Ammon's horn (tissue), 1 donor: ENCODE data around the gene AK3.

ENCODE experiments used
- DNase-seq: peaks from one replicate; pipeline ENCODE4 v3.0.0-alpha.2; 2016; ENCODE audit warnings: low spot score

The AK3 gene

GRCh38 chr9:4706021-4706420 is 35.0 kb downstream of the AK3 start:
- DNase-seq, result no peak

DNA sequence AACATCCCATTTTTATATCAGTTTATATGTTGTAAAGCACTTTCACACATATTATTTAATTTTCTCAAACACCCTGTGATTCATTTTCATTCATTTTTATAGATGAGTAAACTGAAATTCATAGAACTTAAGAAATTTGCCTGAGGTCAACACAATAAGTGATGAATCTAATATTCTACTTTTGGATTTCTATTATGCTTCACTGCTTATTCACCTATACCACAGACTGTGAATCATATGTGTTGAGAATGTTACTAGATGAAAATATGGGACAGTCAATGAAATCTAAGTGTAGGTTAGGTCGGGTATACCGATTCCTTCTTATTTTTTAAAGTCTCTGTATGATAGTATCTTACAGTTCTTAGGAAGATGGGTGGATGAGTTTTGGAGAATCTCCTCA is 36.9 kb downstream of the AK3 start:
- DNase-seq, result no peak

- no peak for DNase-seq
These were observed 39.5 kb downstream of the AK3 start for GRCh38 chr9:4701526-4701925.

- DNase-seq, result no peak
These were observed 40.1 kb downstream of the AK3 start for GRCh38 chr9:4700932-4701331.

GRCh38 chr9:4700091-4700490 is 40.9 kb downstream of the AK3 start:
- no peak for DNase-seq

- no peak for DNase-seq
These were observed 49.2 kb downstream of the AK3 start for GRCh38 chr9:4691795-4692194.

DNA sequence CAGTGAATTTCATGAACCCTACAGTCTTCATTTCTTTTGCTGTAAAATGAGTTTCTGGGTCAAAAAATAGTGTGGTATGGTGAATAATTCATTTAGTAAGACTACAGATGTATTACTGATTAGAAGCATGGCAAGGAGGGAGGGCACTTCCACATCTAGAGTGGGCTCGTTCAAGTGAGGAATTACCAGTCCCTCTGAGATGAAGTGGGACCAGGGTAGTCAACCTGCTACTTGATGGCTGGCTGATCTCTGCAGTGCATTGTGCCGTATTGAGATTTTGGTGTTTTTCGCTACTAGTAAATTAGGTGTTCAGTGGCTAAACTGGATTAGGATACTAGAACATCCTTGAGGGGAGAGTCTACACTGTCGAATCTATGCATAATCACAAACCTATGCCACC is 50.9 kb downstream of the AK3 start:
- DNase-seq, result no peak

DNA sequence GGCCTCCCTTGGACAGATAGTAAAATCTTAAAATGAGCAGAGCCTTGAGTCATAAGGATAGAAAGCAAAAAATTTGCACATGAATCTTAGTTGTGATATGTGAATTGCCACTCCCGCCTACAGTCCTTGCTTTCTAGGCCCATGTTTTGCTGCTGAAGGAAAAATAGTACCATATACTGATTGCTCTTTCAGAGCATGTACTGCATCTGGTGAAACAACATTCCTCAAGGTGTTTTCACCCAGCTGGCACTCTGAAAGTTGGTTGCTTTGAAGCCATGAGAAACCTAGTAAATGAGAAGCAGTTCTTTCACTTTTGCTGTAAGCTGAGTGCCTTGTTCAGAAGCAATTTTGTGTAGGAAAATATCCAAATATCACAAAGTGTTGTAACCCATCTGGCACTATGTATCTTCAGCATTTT is 51.3 kb downstream of the AK3 start:
- DNase-seq, result no peak

GRCh38 chr9:4689021-4689420 is 52.0 kb downstream of the AK3 start:
- no peak for DNase-seq

DNA sequence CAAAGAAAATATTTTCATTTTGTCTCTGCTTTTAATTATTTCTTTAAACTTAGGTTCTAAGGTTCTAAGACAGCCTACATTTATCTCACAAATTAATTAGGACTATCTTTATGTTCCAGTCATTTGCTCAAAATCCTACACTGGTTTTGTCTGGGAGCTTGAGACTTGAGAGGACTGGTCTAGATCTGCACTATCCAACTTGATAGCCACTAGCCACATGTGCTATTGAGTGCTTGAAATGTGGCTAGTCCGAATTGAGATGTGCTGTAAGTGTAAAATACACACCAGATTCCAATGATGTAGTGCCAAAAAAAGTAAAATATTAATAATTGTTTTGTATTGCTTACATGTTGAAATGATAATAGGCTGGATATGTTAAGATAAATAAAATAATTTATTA is 54.4 kb downstream of the AK3 start:
- no peak for DNase-seq

DNA sequence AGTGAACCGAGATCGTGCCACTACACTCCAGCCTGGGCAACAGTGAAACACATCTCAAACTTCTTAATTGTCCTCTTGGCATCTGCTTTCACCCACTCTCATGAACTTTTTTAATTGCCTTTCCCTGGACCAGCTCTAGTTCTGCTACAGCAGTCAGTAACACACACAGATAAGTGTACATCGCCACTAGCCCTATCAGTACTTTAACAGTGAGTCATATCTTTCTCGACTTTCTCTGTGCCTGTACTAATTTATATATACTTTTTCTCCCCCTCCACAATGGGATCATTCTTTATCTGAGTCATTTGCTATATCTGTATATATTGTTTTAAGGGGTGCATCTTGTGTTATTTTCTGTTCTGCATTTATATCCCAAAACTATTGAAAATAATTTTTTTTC is 54.9 kb downstream of the AK3 start:
- no peak for DNase-seq

- no peak for DNase-seq
These were observed 56.2 kb downstream of the AK3 start for GRCh38 chr9:4684820-4685219.

DNA sequence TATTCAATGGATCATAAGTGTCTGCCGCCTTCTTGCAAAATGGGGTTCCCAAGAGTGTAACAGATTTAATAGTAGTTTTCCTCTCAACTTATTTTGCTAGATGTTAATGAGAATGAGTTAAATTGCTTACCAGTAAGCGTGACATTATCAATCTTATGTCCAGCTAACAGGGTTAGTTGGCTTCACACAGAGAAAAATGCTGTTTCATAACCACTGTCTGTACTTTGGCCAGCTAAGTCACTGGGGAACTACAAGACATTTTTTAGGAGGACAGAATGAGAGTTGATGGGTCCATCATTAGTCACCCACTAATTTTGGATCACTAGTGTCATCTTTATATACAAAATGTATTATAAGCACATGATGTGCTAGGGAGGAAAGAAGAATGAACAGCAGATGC is 60.3 kb downstream of the AK3 start:
- no peak for DNase-seq

GRCh38 chr9:4680173-4680525 is 60.9 kb downstream of the AK3 start:
- DNase-seq, result peak; percentile 30

DNA sequence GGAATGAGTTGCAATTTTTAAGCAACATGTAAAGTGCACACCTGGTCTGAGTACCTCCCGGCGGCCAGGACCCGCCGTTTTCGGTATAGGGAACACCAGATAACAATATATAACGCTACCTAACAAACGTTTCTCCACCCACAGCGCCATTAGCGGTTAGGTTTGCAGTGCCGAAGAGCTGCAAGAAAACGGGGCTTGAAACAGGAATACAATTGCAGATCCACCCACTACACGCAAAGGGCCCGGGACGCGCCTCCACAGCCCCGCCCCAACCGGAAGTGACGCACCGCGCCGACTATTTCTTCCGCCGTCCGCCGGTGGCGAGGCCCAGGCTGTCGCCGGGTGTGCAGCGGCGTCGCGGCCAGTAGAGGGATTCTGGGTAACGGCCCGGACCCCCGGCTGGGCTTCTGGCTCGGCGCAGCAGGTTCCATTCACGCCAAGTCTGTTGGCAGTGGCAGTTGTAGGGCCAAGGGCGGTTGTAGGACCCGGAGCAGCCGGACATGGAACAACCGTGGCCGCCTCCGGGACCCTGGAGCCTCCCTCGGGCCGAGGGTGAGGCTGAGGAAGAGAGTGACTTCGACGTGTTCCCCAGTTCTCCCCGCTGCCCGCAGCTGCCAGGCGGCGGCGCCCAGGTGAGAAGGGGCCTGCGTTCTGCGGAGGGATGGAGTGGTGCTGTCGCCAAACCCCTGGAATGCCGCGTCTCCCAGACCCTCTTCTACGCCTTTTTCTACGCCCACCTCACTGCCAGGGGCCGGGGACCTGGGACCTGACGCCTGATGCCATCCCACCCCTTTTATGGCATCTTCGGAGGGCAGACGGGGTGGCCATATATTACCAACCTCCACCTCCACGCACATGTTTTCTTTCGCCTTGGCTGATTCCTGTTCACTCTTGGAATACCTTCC is 61.5 kb downstream of the AK3 start, which contains the start of gene CDC37L1:
Gene CDC37L1 (plus strand): TSS at position 302 of the 905 bp plus-strand sequence. CDS start 199 bp downstream, at position 501.
- peak; percentile 98 for DNase-seq

DNA sequence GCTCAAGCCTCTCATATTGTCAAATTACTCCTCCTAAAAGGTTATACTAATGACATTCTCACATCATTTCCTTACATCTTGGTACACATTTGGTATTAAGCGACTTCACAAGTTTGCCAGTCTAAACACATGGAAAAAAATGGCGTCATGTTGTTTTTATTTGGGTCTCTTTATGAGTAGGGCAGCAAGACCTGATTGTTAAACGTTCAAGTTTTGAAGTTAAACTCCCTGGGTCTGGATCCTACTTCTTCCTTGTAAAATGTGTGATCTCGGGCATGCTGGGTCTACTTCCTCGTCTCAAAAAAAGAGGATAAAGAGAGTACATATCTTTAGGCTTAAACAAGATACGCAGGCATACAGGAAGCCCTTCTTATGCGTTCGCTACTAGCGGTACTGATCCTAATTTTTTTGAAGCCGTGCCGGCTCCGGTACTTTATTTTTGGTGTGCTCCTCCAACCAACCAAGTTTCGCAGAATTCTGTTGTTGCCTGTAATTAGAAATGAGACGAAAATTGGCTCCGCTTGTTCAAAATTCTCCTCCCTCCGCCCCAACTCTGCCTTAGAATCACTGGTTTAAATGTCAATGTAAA is 62.2 kb downstream of the AK3 start:
- DNase-seq, result peak; percentile 32

- no peak for DNase-seq
These were observed 63.6 kb downstream of the AK3 start for GRCh38 chr9:4677392-4677791.

DNA sequence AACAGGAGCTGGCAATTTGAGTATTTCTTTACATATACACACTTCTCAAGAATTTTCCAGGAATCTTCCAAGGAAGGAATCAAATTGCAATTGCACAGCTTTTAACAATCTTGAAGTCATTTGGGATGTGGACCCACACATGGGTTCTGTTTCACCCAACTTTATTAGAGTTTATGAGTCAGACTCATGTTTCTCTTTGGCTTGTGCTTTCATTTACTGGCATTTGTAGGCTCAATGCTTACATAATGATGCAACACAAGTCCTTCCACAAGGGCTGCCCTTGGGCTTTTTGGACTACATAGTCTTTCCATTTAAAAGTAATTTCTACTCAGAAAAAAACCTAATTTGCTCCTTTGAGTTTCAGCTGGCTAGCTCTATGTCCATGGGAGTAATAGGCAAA is 66.2 kb downstream of the AK3 start:
- DNase-seq, result no peak

GRCh38 chr9:4671737-4672136 is 69.3 kb downstream of the AK3 start:
- DNase-seq, result no peak

GRCh38 chr9:4670591-4670990 is 70.4 kb downstream of the AK3 start:
- no peak for DNase-seq

GRCh38 chr9:4669890-4670289 is 71.1 kb downstream of the AK3 start:
- DNase-seq, result no peak

GRCh38 chr9:4668604-4669003 is 72.4 kb downstream of the AK3 start:
- DNase-seq, result no peak

GRCh38 chr9:4667681-4668080 is 73.3 kb downstream of the AK3 start:
- no peak for DNase-seq
